ENCODE measurements around the gene ZFR.
"Not testable (repeated sequence)": the region's sequence is repeated elsewhere in the genome, so short reads cannot be mapped to it uniquely, and the experiment has no call there.

The ZFR gene

GRCh38 chr5:32317041-32317440 lies 127.5 kb downstream of the ZFR start:
- no peak for DNase-seq

GRCh38 chr5:32315221-32316014 lies 129.1 kb downstream of the ZFR start:
- no peak for DNase-seq

GRCh38 chr5:32314658-32315057 lies 129.9 kb downstream of the ZFR start:
- DNase-seq = no peak

DNA sequence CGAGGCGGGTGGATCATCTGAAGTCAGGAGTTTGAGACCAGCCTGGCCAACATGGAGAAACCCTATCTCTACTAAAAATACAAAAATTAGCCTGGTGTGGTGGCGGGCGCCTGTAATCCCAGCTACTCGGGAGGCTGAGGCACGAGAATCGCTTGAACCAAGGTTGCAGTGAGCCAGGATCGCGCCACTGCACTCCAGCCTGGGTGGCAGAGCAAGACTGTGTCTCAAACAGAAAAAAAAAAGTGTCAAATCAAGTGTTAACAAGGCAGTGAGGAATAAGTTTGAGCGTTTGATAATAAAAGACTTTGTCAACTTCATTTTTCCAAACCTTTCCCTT lies 130.4 kb downstream of the ZFR start:
- DNase-seq = not testable (repeated sequence)

DNA sequence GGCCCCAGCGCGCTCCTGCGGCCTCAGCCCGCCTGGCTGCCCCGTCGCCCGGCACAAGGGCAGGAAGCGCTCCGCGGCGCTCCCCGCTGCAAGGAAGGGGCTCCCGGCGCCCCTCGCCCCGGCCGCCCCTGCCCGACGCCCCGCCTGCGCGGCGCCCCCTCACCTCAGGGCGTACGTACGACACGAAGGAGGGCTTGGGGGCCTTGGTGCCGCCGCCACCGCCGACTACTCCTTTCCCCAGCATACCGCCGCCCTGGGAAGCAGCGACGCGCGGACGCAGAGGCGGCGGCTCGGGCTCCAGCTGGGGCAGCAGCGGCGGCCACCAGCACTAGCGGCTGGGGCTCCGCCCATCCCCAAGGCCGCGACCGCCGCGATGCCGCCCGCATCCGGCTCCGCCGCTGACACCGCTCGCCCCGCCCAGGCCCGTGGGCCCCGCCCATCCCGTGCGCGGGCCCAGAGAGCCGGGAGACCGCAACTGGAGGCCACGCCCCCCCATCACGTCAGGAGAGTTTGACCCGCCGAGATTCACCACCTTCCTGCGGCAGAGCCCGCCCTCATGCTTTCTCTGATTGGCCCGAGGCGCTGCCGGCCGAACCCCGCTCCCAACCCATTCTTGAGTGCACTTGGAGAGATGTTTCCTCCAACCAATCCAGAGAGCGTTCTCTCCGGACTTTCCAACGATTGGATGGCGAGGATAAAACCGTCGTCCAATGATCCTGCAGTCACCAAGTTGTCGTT lies 131.8 kb downstream of the ZFR start, which contains the start of gene MTMR12:
MTMR12 (minus strand) TSS at position 345 of the 738 bp plus-strand sequence; CDS start at position 244, 101 bp downstream.
- peak; percentile 99 to 100 for DNase-seq

GRCh38 chr5:32312197-32312594 lies 132.3 kb downstream of the ZFR start:
- peak in 1 of 2 experiments; percentile 69 for DNase-seq

DNA sequence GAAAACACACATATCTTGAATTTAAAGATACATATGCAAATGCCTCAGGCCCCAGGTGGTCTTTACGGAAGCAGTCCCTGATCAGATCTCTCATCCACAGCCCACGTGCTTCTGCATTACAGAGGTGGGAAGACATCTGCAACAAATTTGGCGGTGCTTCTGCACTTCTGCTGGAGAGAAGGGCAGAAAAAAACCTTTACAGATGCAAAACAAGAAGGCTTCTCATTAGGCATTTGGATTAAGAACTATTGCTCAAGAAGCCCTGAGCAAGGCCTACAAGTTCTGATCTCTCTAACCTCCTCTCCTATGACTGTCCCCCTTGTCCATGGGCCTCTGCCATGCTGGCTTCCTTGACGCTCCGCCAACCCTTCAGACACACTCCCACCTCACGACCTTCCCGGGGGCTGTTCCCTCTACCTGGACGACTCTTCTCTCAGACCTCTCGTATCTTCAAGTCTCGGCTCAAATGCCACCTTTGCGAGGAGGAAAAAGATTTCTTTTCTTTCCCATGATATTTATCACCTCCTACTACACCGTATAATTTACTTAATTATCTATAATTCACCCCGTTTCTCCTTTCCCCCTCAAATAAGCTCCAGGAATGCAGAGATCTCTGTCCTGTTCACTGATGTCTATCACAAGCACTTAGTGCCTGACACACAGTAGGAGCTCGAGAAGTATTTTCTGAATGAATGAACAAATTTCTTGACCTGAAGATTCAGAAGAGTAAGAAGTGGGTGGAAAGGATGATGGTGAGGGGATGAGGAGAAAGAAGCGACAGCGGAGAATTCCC lies 132.9 kb downstream of the ZFR start:
- DNase-seq = no peak

DNA sequence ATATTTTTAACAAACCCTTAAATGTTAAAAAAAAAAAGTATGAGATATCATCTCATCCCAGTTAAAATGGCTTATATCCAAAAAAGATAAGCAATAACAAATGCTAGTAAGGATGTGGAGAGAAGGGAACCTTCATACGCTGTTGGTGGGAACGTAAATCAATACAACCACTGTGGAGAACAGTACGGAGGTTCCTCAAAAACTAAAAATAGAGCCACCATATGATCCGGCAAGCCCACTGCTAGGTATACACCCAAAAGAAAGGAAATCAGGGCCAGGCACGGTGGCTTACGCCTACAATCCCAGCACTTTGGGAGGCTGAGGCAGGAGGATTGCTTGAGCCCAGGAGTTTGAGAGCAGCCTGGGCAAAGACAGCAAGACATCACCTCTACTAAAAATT lies 134.8 kb downstream of the ZFR start:
- no peak for DNase-seq

GRCh38 chr5:32308946-32309345 lies 135.6 kb downstream of the ZFR start:
- DNase-seq = no peak

- no peak for DNase-seq
Measured at GRCh38 chr5:32307769-32308194, 136.8 kb downstream of the ZFR start.

DNA sequence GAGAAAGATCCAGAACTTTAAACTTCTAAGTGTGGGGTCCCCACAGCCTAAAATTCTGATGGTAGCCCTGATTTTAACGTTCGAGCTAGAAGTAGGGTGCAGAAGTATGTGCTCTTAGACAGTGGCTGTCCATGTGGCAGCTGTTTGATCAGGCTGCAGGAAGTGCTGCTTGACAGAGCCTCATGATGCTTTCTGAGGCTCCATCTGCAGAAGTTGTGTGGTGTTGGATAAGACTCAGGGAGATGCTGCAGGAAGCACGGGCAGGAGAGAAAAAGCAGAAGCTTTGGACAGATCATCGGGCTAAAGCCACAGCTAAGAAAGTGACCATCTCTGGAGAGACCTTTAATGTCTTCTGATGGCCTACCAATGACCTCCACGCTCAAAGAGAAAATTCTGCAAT lies 139.9 kb downstream of the ZFR start:
- no peak for DNase-seq
